NT2/D1 (cell line): ENCODE measurements around the gene TMEM240.

ENCODE experiments used
- SUZ12 ChIP-seq: IDR thresholded peaks from 2 replicates; pipeline ENCODE4 v1.6.1; 2011; ENCODE audit not compliant: insufficient read length, insufficient read depth; ENCODE audit errors: extremely low read depth
- YY1 ChIP-seq: IDR thresholded peaks from 2 replicates; pipeline ENCODE4 v1.6.1; 2011; ENCODE audit not compliant: insufficient read length, insufficient read depth

GRCh38 chr1:1556505-1556904 is 16.1 kb upstream of the TMEM240 start:
- TF ChIP-seq YY1, result no peak
- TF ChIP-seq SUZ12, result no peak
